Measurements from ENCODE around the gene WT1.

The WT1 gene

DNA sequence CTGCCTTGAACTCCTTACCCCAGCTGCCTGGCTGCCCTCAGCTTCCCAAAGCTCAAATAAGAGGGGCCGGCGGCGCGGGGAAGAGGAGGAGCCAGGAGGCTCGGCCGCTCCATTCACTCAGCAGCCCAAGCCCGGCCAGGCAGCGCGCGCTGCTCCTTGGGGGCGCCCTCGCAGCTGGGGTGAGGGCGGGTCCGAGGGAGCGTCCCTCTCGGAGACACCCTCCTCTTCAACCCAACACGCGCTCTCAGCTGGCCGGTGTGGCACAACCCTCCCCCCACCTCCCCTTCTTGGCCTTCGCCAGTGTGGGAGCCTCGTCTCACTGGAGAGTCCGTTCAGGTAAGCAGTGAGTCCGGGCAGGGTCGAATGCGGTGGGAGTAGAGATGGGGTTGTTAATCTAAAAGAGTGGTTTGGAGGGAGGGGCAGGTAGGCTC, at the start of gene WT1:
WT1 (minus strand) TSS at position 29 of the 431 bp plus-strand sequence.
- no peak for DNase-seq
- H2AFZ ChIP-seq (ENCODE audit: low read depth, low read length) = no peak within 1 kb of the TSS
- H3K27me3 ChIP-seq (ENCODE audit: insufficient read depth, low read length, poor library complexity) = no peaks in the 10 kb centered on the region
- 0 out of 2 replicates have a peak within 1 kb of the TSS, but pooled peaks have one; percentile 16 for H3K27ac ChIP-seq (ENCODE audit: low read length)
- no peak within 1 kb of the TSS for H3K9ac ChIP-seq (ENCODE audit: low read depth, low read length)
- no peak within 1 kb of the TSS for H3K4me2 ChIP-seq (ENCODE audit: insufficient read depth, low read length)
- H3K4me3 ChIP-seq (ENCODE audit: low read depth in 1 of 2, low read length in 2 of 2) = no peak within 1 kb of the TSS
- no peaks in the 10 kb centered on the region for H4K20me1 ChIP-seq (ENCODE audit: insufficient read depth, low read length)
- peaks cover 4% of the 10 kb centered on the region for H3K9me3 ChIP-seq (ENCODE audit: insufficient read depth, low read length, severe bottlenecking)
- ATAC-seq (ENCODE audit: insufficient read depth, low read depth) = no peak
- H3K36me3 ChIP-seq (ENCODE audit: insufficient read depth, low read length) = no peaks in the 10 kb centered on the region
- no peak for TF ChIP-seq EZH2 (IDR thresholded peaks at IDR 0.05; ENCODE audit: borderline replicate concordance, low read depth, low read length, severe bottlenecking)
- TF ChIP-seq, protein P1, sequence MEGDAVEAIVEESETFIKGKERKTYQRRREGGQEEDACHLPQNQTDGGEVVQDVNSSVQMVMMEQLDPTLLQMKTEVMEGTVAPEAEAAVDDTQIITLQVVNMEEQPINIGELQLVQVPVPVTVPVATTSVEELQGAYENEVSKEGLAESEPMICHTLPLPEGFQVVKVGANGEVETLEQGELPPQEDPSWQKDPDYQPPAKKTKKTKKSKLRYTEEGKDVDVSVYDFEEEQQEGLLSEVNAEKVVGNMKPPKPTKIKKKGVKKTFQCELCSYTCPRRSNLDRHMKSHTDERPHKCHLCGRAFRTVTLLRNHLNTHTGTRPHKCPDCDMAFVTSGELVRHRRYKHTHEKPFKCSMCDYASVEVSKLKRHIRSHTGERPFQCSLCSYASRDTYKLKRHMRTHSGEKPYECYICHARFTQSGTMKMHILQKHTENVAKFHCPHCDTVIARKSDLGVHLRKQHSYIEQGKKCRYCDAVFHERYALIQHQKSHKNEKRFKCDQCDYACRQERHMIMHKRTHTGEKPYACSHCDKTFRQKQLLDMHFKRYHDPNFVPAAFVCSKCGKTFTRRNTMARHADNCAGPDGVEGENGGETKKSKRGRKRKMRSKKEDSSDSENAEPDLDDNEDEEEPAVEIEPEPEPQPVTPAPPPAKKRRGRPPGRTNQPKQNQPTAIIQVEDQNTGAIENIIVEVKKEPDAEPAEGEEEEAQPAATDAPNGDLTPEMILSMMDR (IDR thresholded peaks at IDR 0.05; ENCODE audit: borderline replicate concordance, extremely low read depth, low read length, poor library complexity, severe bottlenecking) = no peak
- no peaks in the 10 kb centered on the region for H3K4me1 ChIP-seq (ENCODE audit: insufficient read depth, low read length)
- H3K79me2 ChIP-seq (ENCODE audit: insufficient read depth, low read length) = no peaks in the 10 kb centered on the region

DNA sequence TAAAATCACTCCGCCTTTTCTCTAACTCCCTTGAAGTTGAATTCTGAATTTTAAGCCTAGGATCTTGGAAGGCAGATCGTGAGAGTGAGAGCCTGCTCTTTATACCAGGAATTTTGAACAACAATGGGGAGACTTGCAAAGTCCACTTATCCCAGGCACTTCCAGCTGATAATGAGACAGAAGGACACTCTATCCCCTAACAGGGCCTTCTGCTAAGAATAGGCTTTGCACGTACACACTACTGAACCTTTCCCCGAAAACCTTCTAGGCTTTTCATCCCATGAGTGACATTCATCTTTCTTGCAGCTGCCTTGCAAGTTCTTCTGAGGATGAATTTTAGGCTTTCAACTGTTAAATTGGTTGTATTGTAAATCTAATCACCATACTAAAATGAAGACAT, 44.0 kb upstream of the WT1 start:
- no peaks in the 10 kb centered on the region for H3K27me3 ChIP-seq (ENCODE audit: insufficient read depth, low read length, poor library complexity)
- H3K4me3 ChIP-seq (ENCODE audit: low read depth in 1 of 2, low read length in 2 of 2) = no peak overlapping the region
- no peaks in the 10 kb centered on the region for H3K79me2 ChIP-seq (ENCODE audit: insufficient read depth, low read length)
- no peaks in the 10 kb centered on the region for H3K36me3 ChIP-seq (ENCODE audit: insufficient read depth, low read length)
- no peaks in the 10 kb centered on the region for H4K20me1 ChIP-seq (ENCODE audit: insufficient read depth, low read length)
- H3K9ac ChIP-seq (ENCODE audit: low read depth, low read length) = no peak overlapping the region
- no peak overlapping the region for H3K4me2 ChIP-seq (ENCODE audit: insufficient read depth, low read length)
- no peaks in the 10 kb centered on the region for H3K9me3 ChIP-seq (ENCODE audit: insufficient read depth, low read length, severe bottlenecking)
- no peak overlapping the region for H3K27ac ChIP-seq (ENCODE audit: low read length)
- no peak overlapping the region for H2AFZ ChIP-seq (ENCODE audit: low read depth, low read length)
- ATAC-seq (ENCODE audit: insufficient read depth, low read depth) (no peak), DNase-seq (no peak)
- no peak for TF ChIP-seq EZH2 (IDR thresholded peaks at IDR 0.05; ENCODE audit: borderline replicate concordance, low read depth, low read length, severe bottlenecking)
- TF ChIP-seq, protein P1 (IDR thresholded peaks at IDR 0.05; ENCODE audit: borderline replicate concordance, extremely low read depth, low read length, poor library complexity, severe bottlenecking) = no peak
- H3K4me1 ChIP-seq (ENCODE audit: insufficient read depth, low read length) = 0 out of 2 replicates have a peak, but pooled peaks cover 4% of the 10 kb centered on the region

DNA sequence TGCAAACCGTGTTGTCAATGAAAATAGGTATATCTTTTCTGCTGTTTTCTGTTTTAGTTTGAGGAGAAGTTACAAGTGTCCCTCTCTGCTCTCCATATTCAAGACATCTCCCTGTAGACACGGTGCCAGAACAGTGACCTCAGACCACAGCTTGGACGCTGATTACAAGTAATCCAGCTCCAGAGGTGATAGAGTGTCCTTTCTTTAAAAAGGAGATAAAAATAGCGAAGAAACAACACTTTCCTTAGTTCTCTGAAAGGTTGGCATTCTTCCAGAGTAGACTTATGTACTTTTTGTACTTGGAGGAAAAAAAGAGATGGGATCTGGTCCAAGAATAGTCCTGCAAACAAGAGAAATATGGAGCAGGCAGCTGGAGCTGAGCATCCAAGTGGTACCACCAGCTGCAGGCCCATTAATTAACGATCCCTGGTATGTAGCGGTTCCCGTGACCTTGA, 43.0 kb upstream of the WT1 start:
- DNase-seq (no peak), ATAC-seq (ENCODE audit: insufficient read depth, low read depth) (no peak)
- no peak overlapping the region for H3K9ac ChIP-seq (ENCODE audit: low read depth, low read length)
- H3K4me2 ChIP-seq (ENCODE audit: insufficient read depth, low read length) = no peak overlapping the region
- TF ChIP-seq, protein P1 (IDR thresholded peaks at IDR 0.05; ENCODE audit: borderline replicate concordance, extremely low read depth, low read length, poor library complexity, severe bottlenecking) = no peak
- no peak for TF ChIP-seq EZH2 (IDR thresholded peaks at IDR 0.05; ENCODE audit: borderline replicate concordance, low read depth, low read length, severe bottlenecking)
- no peak overlapping the region for H3K27ac ChIP-seq (ENCODE audit: low read length)
- H3K27me3 ChIP-seq (ENCODE audit: insufficient read depth, low read length, poor library complexity) = no peaks in the 10 kb centered on the region
- no peak overlapping the region for H3K4me3 ChIP-seq (ENCODE audit: low read depth in 1 of 2, low read length in 2 of 2)
- H3K79me2 ChIP-seq (ENCODE audit: insufficient read depth, low read length) = no peaks in the 10 kb centered on the region
- no peaks in the 10 kb centered on the region for H4K20me1 ChIP-seq (ENCODE audit: insufficient read depth, low read length)
- no peaks in the 10 kb centered on the region for H3K9me3 ChIP-seq (ENCODE audit: insufficient read depth, low read length, severe bottlenecking)
- H3K4me1 ChIP-seq (ENCODE audit: insufficient read depth, low read length) = 0 out of 2 replicates have a peak, but pooled peaks cover 4% of the 10 kb centered on the region
- H3K36me3 ChIP-seq (ENCODE audit: insufficient read depth, low read length) = no peaks in the 10 kb centered on the region
- H2AFZ ChIP-seq (ENCODE audit: low read depth, low read length) = no peak overlapping the region

Data from DND-41 (cell line).